GM18873 (cell line): ENCODE data around the gene QRSL1.
"Not testable (repeated sequence)": the region's sequence is repeated elsewhere in the genome, so short reads cannot be mapped to it uniquely, and the experiment has no call there.

Experiments
- ATAC-seq: cut with Tn5 transposase; IDR thresholded peaks from one replicate; pipeline ENCODE4 v1.9.1; 2021; ENCODE audit warnings: mild to moderate bottlenecking, moderate library complexity, moderate number of reproducible peaks; ENCODE audit not compliant: unreplicated experiment, low FRiP score

Gene QRSL1

DNA sequence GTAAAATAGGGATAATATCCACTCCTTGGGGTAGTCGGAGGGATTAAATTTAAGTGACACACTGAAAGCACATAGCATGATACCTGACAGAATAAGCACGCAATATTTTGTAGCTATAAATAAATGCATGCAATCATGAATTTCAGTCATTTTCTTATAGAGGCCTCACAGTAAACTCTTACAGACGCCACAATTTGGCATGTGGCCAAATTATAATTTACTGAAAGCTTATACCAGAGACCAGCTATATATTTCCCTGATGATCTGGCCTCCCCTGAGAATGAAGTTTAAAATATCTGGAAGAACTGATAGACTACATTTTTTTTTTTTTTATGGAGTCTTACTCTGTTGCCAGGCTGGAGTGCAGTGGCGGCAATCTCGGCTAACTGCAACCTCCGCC lies 40.9 kb downstream of the QRSL1 start:
- no peak for ATAC-seq

GRCh38 chr6:106671651-106672050 lies 42.3 kb downstream of the QRSL1 start:
- ATAC-seq: no peak

DNA sequence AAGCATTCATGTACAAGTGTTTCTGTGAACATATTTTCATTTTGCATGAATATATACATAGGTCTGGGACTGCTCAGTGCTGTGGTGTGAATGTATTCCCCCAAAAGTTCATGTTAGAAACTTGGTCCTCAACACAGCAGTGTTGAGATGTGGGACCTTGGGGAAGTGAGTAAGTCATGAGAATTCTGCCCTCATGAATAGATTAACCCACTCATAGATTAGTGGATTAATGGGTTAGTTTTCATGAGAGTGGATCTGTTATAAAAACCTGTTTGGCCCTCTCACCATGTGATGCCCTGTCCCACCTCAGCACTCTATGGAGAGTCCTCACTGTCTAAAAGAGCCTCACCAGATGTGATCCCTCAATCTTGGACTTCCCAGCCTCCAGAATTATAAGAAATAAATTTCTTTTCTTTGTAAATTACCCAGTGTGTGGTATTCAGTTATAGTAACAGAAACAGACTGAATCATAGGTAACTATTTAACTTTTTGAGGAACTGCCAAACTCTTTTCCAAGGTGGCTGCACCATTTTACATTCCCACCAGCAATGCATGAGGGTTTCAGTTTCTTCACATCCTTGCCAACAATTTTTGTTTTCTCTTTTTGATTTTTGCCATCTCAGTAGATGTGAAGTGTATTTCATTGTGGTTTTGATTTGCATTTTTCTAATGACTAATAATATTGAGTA lies 45.3 kb downstream of the QRSL1 start:
- ATAC-seq: no peak

- ATAC-seq: no peak
Observed at GRCh38 chr6:106677282-106677681, 47.9 kb downstream of the QRSL1 start.

GRCh38 chr6:106684011-106684410 lies 54.6 kb downstream of the QRSL1 start:
- ATAC-seq: no peak

DNA sequence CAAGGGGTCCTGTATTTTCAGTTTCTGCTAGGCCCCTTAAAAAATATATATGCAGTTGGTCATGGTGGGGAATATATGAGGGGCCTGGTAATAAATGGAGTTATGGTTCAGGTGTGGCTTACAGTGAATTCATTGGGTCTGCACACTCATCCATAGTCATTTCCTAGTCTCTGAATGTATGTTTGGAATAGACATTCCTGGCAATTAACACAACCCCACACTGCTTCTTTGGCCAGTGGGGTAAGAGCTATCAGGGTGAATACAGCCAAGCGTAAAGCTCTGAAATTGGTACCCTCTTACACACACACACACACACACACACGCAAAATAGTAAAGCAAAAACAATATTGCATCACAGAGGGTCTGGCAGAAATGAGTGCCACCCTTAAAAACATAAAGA lies 56.5 kb downstream of the QRSL1 start:
- no peak for ATAC-seq

DNA sequence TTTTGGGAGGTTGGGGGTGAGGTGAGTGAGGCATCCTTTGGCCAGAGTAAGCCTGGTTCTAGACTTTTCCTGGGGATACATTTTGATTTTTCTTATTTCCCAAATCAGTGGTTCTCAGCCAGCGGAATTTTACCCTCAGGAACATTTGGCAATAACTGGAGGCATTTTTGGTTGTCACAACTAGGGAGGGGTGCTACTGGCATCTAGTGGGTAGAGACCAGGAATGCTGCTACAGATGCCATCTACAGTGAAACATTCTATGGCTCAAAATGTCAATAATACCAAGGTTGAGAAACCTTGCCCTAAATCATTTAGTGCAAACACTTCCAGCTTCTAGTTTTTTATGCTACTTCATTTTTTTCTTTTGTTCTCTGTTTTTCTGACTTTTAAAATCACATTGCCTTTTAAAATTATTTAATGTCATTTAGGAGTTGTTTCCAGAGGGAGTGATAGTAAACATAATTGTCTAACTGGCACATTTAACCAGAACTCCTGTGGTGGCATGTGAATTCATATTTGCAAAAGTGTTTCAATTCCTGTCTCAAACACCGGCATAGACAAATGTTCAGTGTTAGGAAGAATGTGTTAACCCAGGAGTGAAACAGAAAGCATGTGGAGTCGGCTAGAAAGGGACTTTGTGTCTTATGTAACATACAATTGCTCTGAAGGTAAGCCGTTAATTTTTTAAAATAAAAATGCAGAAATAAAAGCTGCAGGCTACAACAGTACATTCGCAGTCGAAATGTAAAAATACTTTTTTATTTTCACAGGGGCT lies 59.0 kb downstream of the QRSL1 start:
- no peak for ATAC-seq

GRCh38 chr6:106692112-106692818 lies 62.9 kb downstream of the QRSL1 start:
- no peak for ATAC-seq

DNA sequence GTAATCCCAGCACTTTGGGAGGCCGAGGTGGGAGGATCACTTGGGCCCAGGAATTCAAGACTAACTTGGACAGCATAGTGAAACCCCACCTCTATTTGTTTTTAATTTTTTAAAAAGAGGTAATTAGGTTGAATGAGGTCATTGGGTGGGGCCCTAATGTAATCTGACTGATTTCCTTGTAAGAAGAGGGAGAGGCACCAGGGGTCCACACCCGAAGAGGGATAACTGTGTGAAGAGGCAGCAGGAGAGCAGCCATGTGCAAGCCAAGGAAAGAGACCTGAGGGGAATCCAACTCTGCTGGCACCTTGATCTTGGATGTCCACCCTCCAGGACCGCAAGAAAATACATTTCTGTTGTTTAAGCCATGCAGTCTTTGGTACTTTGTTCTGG lies 63.4 kb downstream of the QRSL1 start:
- ATAC-seq: no peak

DNA sequence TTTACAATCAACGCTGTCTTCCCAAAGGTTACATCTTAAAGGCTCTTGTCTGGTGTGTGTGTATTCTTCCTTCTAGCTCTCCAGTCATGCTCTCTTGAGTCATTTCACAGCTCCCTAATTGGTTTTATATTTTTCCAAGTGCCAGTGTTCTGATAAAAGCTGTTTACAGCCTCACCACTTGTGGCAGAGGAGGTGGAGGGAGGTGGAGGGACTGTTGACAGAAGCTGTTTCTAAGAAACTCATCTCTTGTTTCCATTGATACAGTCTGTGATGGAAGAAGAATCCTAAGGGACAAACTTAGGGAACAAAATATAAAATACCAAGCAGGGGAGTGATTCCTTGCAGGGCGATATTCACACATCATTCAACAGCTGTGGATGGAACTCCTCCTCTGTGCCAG lies 64.0 kb downstream of the QRSL1 start:
- no peak for ATAC-seq

- no peak for ATAC-seq
Observed at GRCh38 chr6:106694343-106694742, 65.0 kb downstream of the QRSL1 start.

- ATAC-seq: no peak
Observed at GRCh38 chr6:106700581-106700980, 71.2 kb downstream of the QRSL1 start.

GRCh38 chr6:106701201-106701600 lies 71.8 kb downstream of the QRSL1 start:
- ATAC-seq: not testable (repeated sequence)

DNA sequence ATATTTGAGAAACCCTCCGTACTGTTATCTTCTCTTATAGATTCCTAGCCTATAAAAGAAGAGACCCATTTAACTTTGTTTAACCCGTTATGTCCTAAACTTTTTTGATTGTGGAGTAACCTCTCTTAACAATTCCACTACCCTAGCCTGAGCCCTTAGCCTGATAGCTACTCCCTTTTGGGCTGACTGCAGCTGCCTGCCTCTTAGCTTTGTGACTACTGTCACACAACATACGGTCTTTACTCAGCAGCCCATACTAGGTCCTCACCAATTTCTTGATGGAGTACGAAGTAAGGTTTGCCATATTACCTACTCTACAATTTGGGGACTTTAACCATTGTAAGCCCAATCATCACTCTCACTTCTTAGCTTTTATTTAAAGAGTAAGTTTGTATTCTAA lies 72.7 kb downstream of the QRSL1 start:
- ATAC-seq: peak; percentile 26

- peak; percentile 95 for ATAC-seq
Observed at GRCh38 chr6:106702451-106703110, 73.2 kb downstream of the QRSL1 start.

DNA sequence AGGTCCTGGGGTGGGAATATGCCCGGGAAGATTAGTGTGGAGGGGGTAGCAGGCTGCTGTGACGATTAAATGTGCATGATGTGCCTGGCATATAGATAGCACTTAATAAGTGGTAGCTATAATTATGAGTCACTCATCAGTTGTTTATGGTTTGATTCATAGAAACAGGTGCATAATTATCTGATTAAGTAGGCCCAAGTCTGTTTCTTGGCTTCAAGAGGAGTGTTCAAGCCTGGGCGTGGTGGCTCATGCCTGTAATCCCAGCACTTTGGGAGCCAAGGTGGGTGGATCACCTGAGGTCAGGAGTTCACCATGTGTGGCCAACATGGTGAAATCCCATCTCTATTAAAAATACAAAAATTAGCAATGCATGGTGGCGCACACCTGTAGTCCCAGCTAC lies 74.9 kb downstream of the QRSL1 start:
- no peak for ATAC-seq

DNA sequence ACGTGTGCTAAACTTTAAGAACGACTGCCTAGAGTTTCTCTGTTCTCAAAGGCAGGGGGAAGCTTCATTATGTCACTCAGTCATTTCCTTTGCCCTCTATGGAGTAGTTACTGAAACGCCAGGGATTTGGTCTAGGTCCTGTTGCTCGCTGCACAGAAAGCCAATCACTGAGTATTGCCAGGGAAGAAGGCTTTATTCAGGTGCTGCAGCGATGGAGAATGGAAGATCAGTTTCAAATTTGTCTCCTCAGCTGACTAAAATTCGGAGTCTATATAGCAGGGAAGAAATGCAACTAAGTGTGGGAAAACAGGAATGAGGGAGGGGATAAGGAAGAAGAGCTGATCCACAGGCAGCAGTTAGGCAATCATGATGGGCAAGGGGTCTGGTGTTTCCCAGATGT lies 75.8 kb downstream of the QRSL1 start:
- no peak for ATAC-seq

GRCh38 chr6:106710580-106710979 lies 81.2 kb downstream of the QRSL1 start:
- no peak for ATAC-seq

GRCh38 chr6:106714281-106714680 lies 84.9 kb downstream of the QRSL1 start:
- no peak for ATAC-seq

GRCh38 chr6:106715922-106716321 lies 86.5 kb downstream of the QRSL1 start:
- no peak for ATAC-seq

DNA sequence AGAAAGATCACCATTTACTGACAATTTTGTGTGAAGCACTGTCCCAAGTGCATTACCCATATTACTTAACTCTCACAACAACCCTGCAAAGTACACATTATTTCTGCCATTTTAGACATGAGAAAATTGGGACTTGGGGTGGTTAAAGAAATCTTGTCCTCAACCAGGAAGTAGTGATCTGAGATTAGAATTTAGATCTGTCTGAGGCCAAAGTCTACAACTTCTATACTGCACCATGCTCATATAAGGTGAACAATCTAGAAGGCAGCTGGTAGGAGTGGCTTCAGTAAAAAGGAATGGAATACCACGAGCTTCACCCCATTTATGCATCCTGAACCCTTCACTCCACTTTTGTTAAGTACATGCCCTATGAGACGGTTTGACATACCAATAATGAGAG lies 87.6 kb downstream of the QRSL1 start:
- ATAC-seq: no peak
